Endothelial cell of umbilical vein (primary cell): Measurements from ENCODE around the gene GRIA4. TPM values are rescaled to one million over a fixed set of nuclear protein-coding genes. Genes with fewer than 3 reads are reported as not detected.

Experiments
- BruUV-seq: library from RNA; stranded (reverse); fragments of 400-500 nt; replicated peaks from 2 replicates; lab custom pipeline; 2021; lab: Mats Ljungman, UMichigan
- CTCF ChIA-PET: fragments of 300-600, 350-600 bp; sonication (Branson Sonifier 250); formaldehyde crosslinking; loops from one replicate; lab custom pipeline; 2021; ENCODE audit warnings: antibody characterized with exemption, inconsistent platforms; lab: Charles Lee
- POLR2A ChIA-PET: fragments of 300-600, 350-600 bp; sonication (Branson Sonifier 250); formaldehyde crosslinking; loops from one replicate; lab custom pipeline; 2021; ENCODE audit warnings: antibody characterized with exemption, inconsistent platforms; lab: Charles Lee
- DNase-seq: peaks from one replicate; pipeline ENCODE4 v3.0.0-alpha.2; 2011; ENCODE audit warnings: low read depth, low spot score
- FAIRE-seq: peaks from 2 replicates; lab custom pipeline; 2011; peaks lifted over from hg19 to GRCh38; lab: Jason Lieb, UNC
- H2AFZ ChIP-seq: 2 replicates; pipeline ENCODE4 v1.6.0; 2012; ENCODE audit warnings: low read depth, low read length, control low read depth, inconsistent platforms
- H3K27ac ChIP-seq: 2 replicates; pipeline ENCODE4 v1.5.1; 2011; ENCODE audit warnings: low read depth, mild to moderate bottlenecking, control low read depth, low read length, moderate library complexity; ENCODE audit not compliant: insufficient read depth
- H3K27me3 ChIP-seq, 2 experiments: 2 replicates each; pipeline versions ENCODE4 v1.6.0 to v1.6.1; 2011; ENCODE audit warnings: low read length in 2 of 2, mixed read lengths in 1 of 2; ENCODE audit not compliant: control insufficient read depth in 2 of 2, insufficient read depth in 2 of 2
- H3K36me3 ChIP-seq, 2 experiments: 2 replicates in 1 of 2; 3 replicates in 1 of 2; pipeline ENCODE4 v1.5.1; 2011; ENCODE audit warnings: low read length in 2 of 2, mild to moderate bottlenecking in 1 of 2, moderate library complexity in 1 of 2; ENCODE audit not compliant: control insufficient read depth in 2 of 2, insufficient read depth in 2 of 2; ENCODE audit errors: extremely low read depth in 1 of 2
- H3K4me1 ChIP-seq: 3 replicates; pipeline ENCODE4 v1.5.1; 2011; ENCODE audit warnings: mild to moderate bottlenecking, low read length; ENCODE audit not compliant: control insufficient read depth, insufficient read depth; ENCODE audit errors: extremely low read depth
- H3K4me2 ChIP-seq: 2 replicates; pipeline ENCODE4 v1.6.1; 2011; ENCODE audit warnings: low read length, control low read depth, mixed read lengths; ENCODE audit not compliant: insufficient read depth
- H3K4me3 ChIP-seq, 3 experiments: fragments of 200-600 bp in 1 of 3; sonication (generic), shearing (Covaris generic) in 1 of 3; replicated peaks in 1 of 3; 2 replicates each; pipeline ENCODE4 v1.5.1; 2011 to 2016; ENCODE audit warnings: control low read depth in 3 of 3, low read length in 3 of 3, mild to moderate bottlenecking in 2 of 3, inconsistent platforms in 1 of 3, low read depth in 1 of 3, moderate library complexity in 1 of 3; ENCODE audit not compliant: insufficient read depth in 1 of 3
- H3K79me2 ChIP-seq: 2 replicates; pipeline ENCODE4 v1.6.0; 2012; ENCODE audit warnings: low read length, inconsistent platforms; ENCODE audit not compliant: control insufficient read depth, insufficient read depth
- H3K9ac ChIP-seq: replicated peaks from 2 replicates; pipeline ENCODE3; 2011; ENCODE audit warnings: low read length, control low read depth; ENCODE audit not compliant: insufficient read depth; ENCODE audit errors: extremely low read depth
- H3K9me1 ChIP-seq: replicated peaks from 3 replicates; pipeline ENCODE4 v1.6.0; 2011; ENCODE audit warnings: mild to moderate bottlenecking, low read length; ENCODE audit not compliant: control insufficient read depth, insufficient read depth; ENCODE audit errors: extremely low read depth
- H3K9me3 ChIP-seq: replicated peaks from 2 replicates; pipeline ENCODE4 v1.5.1; 2012; ENCODE audit warnings: low read length, inconsistent platforms; ENCODE audit not compliant: control insufficient read depth, insufficient read depth
- H4K20me1 ChIP-seq: replicated peaks from 2 replicates; pipeline ENCODE3; 2011; ENCODE audit warnings: mild to moderate bottlenecking, low read length; ENCODE audit not compliant: control insufficient read depth, insufficient read depth; ENCODE audit errors: extremely low read depth
- CTCF ChIP-seq, 2 donors: IDR thresholded peaks; 1 replicate in 1 of 2; 2 replicates in 1 of 2; pipeline ENCODE4 v1.5.1; 2011; ENCODE audit warnings: low read length in 2 of 2, mild to moderate bottlenecking in 2 of 2, moderate library complexity in 2 of 2, control low read depth in 1 of 2, inconsistent platforms in 1 of 2, low read depth in 1 of 2; ENCODE audit not compliant: insufficient read depth in 1 of 2; ENCODE audit errors: extremely low read depth in 1 of 2
- EZH2 ChIP-seq: IDR thresholded peaks from 2 replicates; pipeline ENCODE4 v1.6.1; 2012; ENCODE audit warnings: borderline replicate concordance, low read depth, mild to moderate bottlenecking, moderate library complexity, low read length, inconsistent platforms; ENCODE audit not compliant: severe bottlenecking
- FOS ChIP-seq: IDR thresholded peaks from 2 replicates; pipeline ENCODE4 v1.6.1; 2011; ENCODE audit warnings: mild to moderate bottlenecking, low read length, moderate library complexity, borderline replicate concordance; ENCODE audit not compliant: insufficient read depth
- GATA2 ChIP-seq: IDR thresholded peaks from 2 replicates; pipeline ENCODE4 v1.7.0; 2011; ENCODE audit warnings: low read depth, mild to moderate bottlenecking, moderate library complexity, mixed read lengths, low read length; ENCODE audit not compliant: insufficient read length, insufficient read depth
- JUN ChIP-seq: IDR thresholded peaks from 2 replicates; pipeline ENCODE4 v1.6.1; 2011; ENCODE audit warnings: borderline replicate concordance, low read depth; ENCODE audit not compliant: insufficient read length, insufficient read depth
- MAX ChIP-seq: IDR thresholded peaks from 2 replicates; pipeline ENCODE4 v1.6.1; 2011; ENCODE audit not compliant: insufficient read depth, insufficient read length
- MYC ChIP-seq: IDR thresholded peaks from one replicate; pipeline ENCODE4 v1.6.1; 2011; ENCODE audit warnings: mild to moderate bottlenecking, low read depth, low read length
- POLR2A ChIP-seq: IDR thresholded peaks from 2 replicates; pipeline ENCODE4 v1.6.1; 2012; ENCODE audit warnings: low read depth, mild to moderate bottlenecking, control low read depth, low read length
- POLR2AphosphoS5 ChIP-seq: IDR thresholded peaks from 2 replicates; pipeline ENCODE4 v1.6.1; 2012; ENCODE audit warnings: low read depth, mild to moderate bottlenecking, control low read depth, low read length, moderate library complexity; ENCODE audit not compliant: insufficient read depth
- dilution Hi-C: fragments of 300-500 bp; cut with MboI; formaldehyde crosslinking; loops from one replicate; pipeline ENCODE4 v1.15.0; 2019; ENCODE audit warnings: low sequenced_read_pairs; ENCODE audit not compliant: extremely low pct_ligation_motif_present
- intact Hi-C: fragments of 100-400 bp; cut with micrococcal nuclease; formaldehyde crosslinking; loops from one replicate; pipeline ENCODE4 v1.10.0; 2022
- polyA plus RNA-seq, 4 experiments: library from polyadenylated mRNA; depleted of rRNA in 3 of 4; stranded (reverse) in 3 of 4; unstranded in 1 of 4; fragments of >200 nt; gene quantifications; 2 replicates each; pipeline versions ENCODE4 v1.2.1 to v1.2.3, GENCODE V29; 2011 to 2012; ENCODE audit warnings: missing spikeins in 1 of 4
- total RNA-seq: library from RNA; stranded (reverse); gene quantifications from 2 replicates; pipeline ENCODE4 v1.2.3, GENCODE V29; 2021

Gene GRIA4
- total and polyA plus RNA-seq, 2 donors (not counting 3 experiments of a cell fraction or from before 2014, with no cell fraction given) = not detected

- intact Hi-C loops (no loop called here), dilution Hi-C loops (no loop called here)
- no peak overlapping the region for H3K27ac ChIP-seq
- H3K9me1 ChIP-seq = no peaks in the 10 kb centered on the region
- H3K27me3 ChIP-seq = no peaks in the 10 kb centered on the region
- no peaks in the 10 kb centered on the region for H3K36me3 ChIP-seq
- no peaks in the 10 kb centered on the region for H3K4me1 ChIP-seq
- DNase-seq (no peak), FAIRE-seq (no peak)
- no peaks in the 10 kb centered on the region for H3K9me3 ChIP-seq
- no peak for TF ChIP-seq MAX
- TF ChIP-seq CTCF (IDR thresholded peaks at IDR 0.05; ENCODE audit: extremely low read depth in 1 of 2, insufficient read depth in 1 of 2, low read depth in 1 of 2, low read length in 2 of 2) = no peak
- no peak for TF ChIP-seq POLR2AphosphoS5
- no peak for TF ChIP-seq MYC
- no peak for TF ChIP-seq GATA2
- no peak for TF ChIP-seq POLR2A
- TF ChIP-seq EZH2 = no peak
- TF ChIP-seq JUN = no peak
- TF ChIP-seq FOS = no peak
- H3K4me2 ChIP-seq = no peak overlapping the region
- CTCF ChIA-PET = interaction anchor here (1.1 to 1.3 kb wide), 2 partner anchors 32 to 95 kb away, joined by 3 read pairs; no protein-coding TSS in a partner anchor
- H2AFZ ChIP-seq = no peak overlapping the region
- no peak overlapping the region for H3K4me3 ChIP-seq
- H3K79me2 ChIP-seq = no peaks in the 10 kb centered on the region
- POLR2A ChIA-PET = no interaction called here
- no TSS peak for BruUV-seq
- no peak overlapping the region for H3K9ac ChIP-seq
- H4K20me1 ChIP-seq = no peaks in the 10 kb centered on the region
Measured at GRCh38 chr11:105767931-105768330, 158.1 kb downstream of the GRIA4 start.
